HG03354 (cell line): ENCODE results near the gene PEF1.

Experiments
- ATAC-seq: cut with Tn5 transposase; IDR thresholded peaks from one replicate; pipeline ENCODE4 v1.9.1; 2021; ENCODE audit warnings: mild to moderate bottlenecking; ENCODE audit not compliant: unreplicated experiment, poor library complexity, severe bottlenecking

Gene PEF1

DNA sequence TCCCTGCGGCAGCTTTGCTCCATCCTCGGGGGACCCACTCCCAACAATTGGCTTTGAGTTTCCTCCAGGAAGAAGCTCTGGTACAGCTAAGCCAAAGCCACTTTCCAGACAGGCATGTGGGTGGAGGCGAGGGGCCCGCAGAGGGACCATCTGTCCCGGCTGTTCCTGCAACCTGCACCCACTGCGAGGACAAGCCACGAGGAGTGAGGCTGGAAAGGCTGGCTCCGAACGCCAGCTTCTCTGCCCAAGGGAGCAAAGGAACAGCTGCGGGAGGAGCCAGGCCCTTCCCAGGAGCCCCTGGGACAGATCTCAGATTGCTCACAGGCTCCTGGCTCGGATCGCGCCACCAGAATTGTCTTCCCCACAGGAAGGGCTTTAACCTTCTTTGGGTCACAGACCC lies 28.3 kb upstream of the PEF1 start:
- no peak for ATAC-seq

DNA sequence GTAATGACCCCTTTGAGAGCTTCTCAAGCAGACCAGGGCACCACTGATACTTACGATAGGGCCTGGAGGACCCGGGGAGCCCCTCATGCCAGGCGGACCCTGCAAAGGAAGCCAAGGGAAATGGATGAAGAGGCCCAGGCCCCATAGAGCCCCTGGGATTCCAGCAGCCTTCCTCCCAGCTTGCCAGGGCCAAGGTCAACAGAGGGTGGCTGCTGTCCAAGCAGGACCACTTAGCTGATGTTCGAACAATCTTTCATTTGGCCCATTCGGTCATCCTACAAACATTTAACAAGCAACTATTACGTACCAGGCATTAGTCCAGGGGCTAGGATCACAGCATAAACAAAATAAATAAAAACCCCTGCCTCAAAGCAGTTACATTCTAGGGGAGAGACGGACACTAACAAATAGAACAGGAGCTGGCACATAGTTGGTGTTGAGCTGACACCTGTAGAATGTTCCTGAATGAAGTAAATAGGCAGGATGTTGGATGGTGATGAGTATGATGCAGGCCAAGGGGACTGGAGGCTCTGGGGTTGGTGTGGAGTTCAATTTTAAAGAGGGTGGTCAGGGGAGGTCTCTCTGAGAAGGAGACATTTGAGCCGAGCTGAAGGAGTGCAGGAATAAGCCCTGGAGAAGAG lies 27.0 kb upstream of the PEF1 start:
- no peak for ATAC-seq

DNA sequence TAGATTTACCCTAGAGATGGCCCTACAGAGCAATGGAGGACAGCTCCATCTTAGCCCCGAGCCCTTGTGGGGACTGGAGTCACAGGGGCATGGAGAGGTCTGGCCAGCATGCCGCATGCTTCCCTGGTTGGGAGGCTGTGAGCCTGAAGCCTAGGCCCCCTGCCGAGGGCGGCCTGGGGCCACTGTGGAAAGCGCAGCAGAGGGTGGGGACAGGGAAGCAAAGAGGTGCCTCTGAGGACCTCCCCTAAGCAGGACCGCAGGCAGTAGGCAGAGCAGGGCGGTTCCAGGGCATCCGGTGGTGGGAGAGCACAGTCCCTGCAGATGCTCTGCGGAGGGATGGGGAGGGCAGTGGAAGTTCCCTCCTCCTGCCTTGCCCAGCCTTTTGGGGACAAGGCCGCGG lies 26.5 kb upstream of the PEF1 start:
- ATAC-seq = no peak

DNA sequence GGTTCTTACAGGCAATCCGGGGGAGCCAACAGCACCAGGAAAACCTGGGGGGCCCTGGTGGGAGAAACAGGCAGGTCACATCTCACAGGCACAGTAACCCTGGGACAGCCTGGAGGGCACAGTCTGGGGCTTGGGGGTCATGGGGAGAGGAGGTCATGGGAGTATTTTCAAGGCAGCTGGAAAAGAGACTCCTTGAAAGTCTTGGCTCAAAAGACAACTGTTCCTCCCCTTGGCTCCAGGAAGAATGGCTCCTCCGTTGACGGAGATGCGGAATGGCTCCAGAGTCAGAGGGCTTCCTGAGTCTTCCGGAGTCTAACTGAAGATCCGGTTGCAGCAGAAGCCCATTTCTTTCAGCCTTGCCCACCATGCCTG lies 25.9 kb upstream of the PEF1 start:
- no peak for ATAC-seq

DNA sequence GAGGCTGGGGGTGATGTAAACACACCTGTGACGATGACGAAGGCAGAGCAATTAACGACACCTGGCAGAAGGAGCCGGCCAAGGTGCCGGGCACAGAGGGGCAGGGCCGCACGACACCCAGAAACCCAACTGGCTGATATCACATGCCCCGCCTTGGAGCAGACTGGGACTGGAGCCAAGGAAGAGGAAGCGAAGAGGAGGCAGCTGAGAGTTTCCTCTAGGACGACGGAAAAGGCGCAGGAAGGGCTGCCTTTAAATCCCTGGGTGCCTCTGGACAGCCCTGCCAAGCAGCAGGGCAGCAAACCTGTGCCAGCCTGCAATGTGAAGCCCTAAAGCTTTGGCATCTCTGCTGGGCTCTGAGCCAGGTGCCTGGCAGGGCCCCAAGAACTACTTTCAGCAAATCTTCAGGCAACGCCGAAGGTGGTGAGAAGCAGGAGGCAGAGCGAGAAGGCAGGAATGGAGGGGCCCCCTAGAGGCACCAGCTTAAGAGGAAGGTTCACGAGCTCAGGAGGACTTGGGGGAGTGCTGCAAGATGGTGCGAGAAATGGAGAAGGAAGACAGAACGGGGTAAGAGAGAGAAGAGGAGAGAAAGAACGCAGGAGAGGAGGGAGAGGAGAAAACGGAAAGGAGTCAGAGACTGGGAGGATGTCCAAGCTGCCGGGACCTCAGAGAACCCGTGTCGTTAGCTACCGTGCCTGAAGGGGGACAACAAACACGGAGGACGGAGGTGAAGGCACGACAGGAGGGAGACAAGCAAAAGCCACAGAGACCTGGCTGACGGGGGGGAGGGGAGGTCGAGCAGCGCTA lies 25.3 kb upstream of the PEF1 start:
- no peak for ATAC-seq

DNA sequence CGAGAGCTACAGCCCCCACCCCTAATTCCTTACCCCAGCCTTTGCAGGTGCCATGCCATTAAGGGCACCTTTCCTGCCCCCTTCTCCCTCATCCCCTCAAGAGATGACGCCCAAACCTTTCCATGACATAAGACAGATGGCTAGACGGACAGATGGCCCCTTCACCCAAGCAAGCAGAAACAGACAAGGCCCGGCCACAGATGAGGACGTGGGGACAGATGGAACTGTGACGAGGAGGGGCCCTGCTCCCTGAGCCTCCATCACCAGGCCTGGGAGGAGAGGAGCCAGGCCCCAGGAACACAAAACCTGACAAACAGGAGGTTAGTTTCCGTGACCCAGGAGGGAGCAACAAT lies 24.7 kb upstream of the PEF1 start:
- ATAC-seq = no peak

DNA sequence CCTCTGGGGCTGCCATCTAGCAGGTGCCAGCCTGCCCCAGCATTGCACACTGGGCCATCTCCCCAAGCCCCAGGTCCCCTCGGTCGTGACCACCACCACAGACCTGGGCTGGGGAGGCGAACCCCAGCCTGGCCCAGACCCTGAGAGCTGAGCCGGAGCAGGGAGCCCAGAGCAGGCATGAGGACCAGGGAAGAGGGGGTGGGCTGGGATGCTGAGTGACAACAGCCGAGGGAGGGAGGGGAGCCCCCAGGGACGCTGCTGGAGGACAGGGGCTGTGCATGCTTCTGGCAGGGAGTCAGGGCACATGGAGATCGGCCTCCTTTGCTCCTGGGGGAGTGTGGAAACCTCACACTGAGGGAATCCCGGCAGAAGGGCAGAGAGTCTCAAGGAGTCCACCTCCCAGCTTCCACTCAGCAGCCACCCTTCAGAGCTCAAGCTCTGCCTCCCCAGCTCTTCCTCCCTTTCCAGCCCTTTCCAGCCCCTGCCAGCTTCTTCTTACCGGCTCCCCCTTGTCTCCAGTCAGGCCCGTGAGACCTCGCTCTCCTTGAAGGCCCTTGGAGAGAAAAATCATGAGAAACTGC lies 23.7 kb upstream of the PEF1 start:
- no peak for ATAC-seq

DNA sequence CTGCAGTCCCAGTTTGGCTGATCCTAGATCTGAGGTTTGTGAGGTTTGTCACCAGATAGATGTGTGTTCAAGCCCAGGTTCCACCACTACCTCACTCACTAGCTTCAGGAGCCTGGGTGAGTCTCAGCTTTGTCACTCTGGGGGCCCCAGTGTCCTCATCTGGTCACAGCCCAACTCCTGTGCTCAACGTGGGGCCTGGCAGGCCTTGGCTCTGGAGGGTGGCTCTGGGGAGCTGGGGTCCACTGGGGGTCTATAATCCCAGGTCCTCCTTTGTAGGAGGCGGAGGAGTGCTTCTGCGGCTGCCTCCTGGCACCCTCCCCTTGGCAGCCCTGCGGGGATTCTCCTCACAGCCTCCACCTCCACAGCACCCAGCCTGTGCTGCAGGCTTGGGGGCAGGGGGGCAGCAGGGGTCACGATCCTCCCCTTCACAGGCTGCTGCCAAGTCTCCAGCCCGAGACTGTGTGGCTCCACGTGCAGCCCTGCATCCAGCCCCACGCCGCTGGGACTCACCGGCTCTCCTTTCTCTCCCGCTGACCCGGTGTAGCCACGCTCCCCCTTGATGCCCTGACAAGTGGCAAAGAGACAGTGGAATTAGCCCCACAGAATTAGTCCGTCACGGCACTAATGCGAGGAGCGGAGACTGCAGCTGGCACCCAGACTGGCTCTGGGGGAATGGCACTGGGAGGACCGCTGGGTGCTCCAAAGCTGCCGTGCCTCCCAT lies 22.5 kb upstream of the PEF1 start:
- ATAC-seq = no peak

DNA sequence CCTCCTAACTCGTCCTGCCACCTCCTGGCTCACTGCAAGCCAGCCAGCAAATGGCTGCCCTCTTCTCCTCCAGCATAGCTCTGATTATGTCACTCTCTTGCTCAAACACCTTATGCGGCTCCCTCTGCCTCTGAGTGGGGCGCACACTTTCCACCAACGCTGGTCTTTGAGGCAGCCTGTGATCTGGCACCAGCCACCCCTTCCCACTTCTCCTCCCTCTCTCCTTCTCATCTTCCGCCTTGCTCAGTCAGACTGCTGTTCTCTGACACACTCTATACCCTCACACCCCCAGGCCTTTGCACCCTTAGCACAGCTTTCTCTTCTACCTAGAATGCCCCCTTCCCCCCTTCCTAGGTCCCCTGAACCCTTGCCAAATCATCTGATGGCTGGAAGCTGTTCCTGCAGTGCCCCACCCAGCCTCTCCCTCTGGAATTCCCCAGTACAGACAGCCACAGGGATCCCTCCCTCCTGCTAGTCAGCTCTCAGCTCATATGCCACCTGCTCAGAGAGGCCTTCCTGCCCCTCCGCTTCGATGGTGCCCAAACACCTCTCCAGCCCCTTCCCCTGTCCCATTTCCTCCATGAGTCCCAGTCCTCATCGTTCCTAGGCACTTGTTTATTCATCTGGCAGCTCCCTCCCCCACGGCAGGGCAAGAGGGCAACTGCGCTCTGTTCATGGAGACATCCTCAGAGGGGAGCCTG lies 21.7 kb upstream of the PEF1 start:
- ATAC-seq = no peak

DNA sequence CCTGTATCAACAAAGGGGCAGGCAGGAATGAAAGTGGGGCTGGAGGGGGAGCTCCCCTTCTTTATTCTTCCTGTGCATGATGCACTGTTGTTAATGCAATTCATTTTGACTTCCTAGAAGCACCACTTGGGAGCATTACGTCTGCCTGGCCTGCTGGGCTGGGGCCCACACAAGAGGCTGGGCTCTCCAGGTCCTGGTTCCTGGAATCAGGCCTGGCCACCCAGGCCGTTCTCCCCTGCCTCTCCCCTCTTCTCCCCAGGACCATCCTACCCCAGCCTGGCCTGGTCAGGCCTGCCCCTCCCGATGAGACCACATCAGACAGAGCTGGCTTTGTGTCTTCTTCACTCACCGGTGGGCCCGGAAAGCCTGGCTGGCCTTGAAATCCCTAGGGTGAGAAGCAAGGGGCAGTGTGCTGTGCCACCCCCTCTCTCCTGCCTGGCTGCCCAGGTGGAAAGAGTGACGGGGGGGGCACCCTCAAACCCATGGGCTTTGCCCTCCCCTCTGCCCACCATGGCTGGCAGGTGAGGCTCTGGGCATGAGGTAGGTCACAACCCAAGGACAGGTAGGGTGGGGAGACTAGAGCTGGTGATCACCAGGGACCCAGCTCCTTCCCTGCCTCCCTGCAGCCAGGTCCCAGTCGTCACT lies 20.7 kb upstream of the PEF1 start:
- no peak for ATAC-seq

DNA sequence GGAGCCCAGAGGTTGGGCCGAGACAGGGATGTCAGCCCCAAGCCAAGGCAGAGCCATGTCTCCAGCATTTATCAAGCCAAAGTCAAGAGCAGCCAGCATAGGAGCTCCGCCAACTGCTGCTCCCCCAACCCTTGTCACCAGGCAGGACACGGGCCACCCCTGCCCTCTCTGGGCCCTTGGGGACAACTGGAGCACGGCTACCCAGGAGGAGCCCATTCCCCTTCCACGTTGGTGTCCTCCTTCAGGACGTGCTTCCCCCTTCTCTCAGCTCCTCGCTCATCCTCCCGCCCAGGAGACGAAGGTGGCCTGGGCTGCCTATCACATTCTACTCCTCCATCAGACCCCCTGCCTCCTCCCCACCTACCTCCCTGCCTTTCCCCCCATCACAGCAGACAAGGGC lies 19.9 kb upstream of the PEF1 start:
- ATAC-seq = no peak

DNA sequence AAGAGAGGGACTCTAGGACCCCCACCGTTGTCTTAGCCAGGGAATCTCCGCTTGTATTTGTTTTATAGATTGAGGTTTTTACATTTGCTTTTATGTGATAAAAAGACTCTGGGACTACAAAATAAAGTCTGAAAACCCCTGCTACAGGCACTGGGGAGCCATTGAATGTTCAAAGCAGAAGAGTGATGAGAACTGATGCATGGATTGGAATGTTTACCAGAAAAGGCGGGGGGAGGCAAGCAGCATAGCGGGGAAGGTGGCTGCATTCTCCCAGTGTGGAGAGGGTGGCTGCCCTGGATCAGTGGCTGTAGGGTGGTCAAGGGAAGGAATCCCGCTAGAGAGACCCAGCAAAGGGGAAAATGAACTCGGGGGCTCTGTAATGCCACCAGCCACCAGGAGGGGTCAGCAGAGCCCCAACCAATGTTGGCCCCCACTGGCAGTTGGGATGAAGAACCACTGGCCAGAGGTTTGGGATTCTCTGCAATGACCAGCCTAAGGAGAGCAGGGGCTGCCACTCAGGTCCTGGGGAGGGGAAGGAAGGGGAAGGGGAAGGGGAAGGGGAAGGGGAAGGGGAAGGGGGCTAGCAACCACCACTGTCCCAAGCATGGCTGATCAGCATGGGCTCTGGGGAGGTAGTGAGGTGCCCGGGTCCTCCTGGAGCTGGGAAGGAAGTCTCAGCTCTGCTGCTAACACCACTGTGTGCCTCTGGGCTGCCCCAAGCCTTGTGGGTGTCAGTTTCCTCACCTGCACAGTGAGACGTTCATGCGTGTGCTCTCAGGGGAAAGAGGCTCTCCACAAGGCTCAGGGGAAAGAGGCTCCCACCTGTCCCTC lies 19.2 kb upstream of the PEF1 start:
- no peak for ATAC-seq

DNA sequence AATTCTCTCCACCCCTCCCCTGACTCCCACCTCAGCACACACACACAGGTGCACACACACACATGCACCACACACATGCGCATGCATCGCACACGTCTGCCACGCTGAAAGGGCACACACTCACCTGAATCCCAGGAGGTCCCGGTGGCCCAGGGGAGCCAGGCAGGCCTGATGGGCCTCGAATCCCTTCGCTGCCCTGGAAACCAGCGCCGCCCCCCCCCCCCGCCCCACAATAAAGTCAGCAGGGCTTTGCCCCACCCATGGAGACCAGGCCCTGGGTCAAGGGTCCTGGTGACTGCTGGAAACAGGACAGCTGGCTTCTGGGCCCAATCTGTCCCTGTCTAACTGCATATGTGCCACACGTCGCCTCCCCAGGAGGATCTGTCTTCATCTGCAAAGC lies 17.8 kb upstream of the PEF1 start:
- no peak for ATAC-seq

DNA sequence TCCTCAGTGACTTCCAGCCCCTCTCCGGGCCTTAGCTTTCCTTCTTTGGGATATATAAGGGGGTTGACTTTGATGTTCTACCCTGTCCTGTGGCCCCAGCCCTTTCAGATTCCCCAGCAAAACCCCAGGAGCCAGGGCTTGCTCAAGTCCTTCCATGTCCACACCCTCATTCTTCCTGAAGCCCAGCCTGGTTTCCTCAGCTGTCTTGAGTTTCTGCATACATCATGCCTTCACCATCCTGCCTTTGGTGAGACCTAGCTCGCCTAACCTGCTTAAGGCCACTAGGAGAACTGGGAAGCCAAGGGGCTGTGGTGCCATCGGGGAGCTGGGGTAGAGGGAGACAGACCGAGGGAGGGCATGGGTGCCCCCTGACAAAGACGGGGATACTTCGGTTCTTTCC lies 17.2 kb upstream of the PEF1 start:
- no peak for ATAC-seq

DNA sequence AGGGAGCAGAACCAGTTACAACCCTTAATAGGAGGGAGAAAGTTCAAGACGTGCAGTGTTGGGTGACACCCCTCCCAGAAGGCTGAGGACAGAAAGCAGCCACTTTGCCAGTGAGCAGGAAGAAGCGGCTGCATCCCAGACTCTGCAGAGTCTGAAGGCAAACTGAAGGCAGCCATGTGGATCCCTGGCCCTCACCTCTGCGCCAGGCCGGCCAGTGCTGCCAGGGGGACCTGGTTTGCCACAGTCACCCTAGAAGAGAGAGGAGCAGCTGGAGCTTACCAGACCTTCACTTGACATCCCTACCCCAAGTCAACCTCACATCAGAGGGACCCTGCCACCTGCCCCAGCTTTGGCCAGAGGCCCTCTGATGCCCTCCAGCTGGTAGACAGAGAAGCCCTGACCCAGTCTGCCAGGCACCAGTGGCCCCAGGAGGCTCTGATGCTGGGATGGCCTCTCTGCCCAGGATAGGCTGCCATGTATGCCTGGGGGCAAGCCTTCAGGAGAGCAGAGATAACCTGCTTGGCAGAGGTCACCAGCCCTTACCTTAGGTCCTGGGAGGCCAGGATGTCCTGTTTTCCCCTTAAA lies 16.3 kb upstream of the PEF1 start:
- no peak for ATAC-seq

DNA sequence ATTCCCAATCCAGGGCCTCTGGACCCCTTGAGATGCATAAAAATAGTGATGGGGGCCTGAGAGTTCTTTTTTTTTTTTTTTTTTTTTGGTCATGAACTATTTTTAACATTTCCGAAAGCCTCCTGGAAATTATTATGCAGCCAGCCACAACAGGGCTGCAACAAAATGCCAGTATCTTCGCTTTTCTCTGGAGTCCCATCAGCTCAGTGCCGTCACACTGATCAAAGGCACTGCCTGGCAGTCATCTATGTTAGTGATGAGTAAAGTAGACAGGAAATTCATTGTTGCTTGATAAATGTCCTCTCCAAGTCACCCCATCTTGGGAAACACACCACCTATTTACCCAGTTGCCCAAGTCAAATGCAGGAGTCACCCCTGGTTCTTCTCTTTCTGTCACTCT lies 15.2 kb upstream of the PEF1 start:
- ATAC-seq = no peak

DNA sequence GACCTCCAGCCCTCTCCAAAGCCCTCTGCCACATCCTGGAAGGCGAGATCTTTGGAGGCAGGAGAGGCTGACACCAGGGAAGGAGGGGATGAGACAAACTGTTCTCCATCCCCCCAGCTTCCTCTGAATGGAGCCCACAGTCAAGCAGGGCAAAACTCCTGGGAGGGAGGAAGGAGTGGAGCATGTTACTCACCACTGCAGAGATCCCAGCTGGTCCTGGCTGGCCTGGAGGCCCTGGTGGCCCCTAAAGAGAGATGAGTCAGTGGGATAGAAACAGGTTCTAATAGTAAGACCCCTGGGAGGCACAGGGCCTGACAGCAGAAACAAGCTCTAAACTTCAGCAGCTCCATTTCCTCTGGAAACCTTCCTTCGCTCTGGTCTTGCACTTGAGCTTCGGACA lies 14.0 kb upstream of the PEF1 start:
- ATAC-seq = no peak

DNA sequence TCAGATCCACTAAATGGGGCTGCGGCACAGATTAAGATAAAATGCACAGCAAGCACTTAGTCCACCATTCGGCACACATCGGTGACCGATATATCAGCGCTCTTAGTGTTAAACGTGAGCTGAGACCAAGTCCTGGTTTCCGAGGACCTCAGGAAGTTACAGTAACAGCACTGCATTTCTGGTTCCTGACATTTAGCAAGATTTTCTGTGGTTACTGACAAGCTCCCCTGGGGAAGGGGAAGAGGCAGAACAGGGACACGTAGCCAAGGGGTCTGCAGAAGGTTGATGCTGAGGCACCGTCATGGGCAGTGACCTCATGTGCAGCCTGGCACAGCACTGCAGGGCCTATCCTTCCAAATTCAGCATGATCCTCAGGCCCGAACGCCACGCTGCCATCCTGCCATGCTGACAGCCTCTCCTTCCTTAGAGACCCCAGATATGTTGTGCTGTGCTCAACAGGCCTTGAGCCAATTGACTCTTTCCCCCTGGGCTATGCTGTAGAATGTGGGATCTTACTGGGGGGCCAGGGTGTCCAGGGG lies 13.4 kb upstream of the PEF1 start:
- ATAC-seq = no peak
